Hematopoietic multipotent progenitor cell treated with erythropoietin and hydrocortisone succinate and interleukin-3 and kit ligand, for 6 days (in vitro differentiated cells): ENCODE data around the gene CNTNAP1.
A peak's percentile ranks its signal among the peaks of the same experiment; 100 is the strongest.
"Not testable (repeated sequence)": the region's sequence is repeated elsewhere in the genome, so short reads cannot be mapped to it uniquely, and the experiment has no call there.

Experiments
- DNase-seq: peaks from one replicate; pipeline ENCODE4 v3.0.0-alpha.2; 2015

CNTNAP1 gene

GRCh38 chr17:42686520-42687128 lies 4.3 kb downstream of the CNTNAP1 start:
- no peak for DNase-seq

GRCh38 chr17:42687707-42688320 lies 5.5 kb downstream of the CNTNAP1 start:
- no peak for DNase-seq

GRCh38 chr17:42690596-42690995 lies 8.3 kb downstream of the CNTNAP1 start:
- DNase-seq: no peak

- no peak for DNase-seq
These were observed 8.8 kb downstream of the CNTNAP1 start for GRCh38 chr17:42691021-42691545.

- no peak for DNase-seq
These were observed 10.2 kb downstream of the CNTNAP1 start for GRCh38 chr17:42692489-42692888.

- no peak for DNase-seq
These were observed 12.2 kb downstream of the CNTNAP1 start for GRCh38 chr17:42694524-42694923.

- no peak for DNase-seq
These were observed 13.2 kb downstream of the CNTNAP1 start for GRCh38 chr17:42695500-42695899.

- DNase-seq: no peak
These were observed 14.9 kb downstream of the CNTNAP1 start for GRCh38 chr17:42697108-42697811.

- DNase-seq: peak; percentile 88
These were observed 16.5 kb downstream of the CNTNAP1 start for GRCh38 chr17:42698736-42699414.

- DNase-seq: no peak
These were observed 17.0 kb downstream of the CNTNAP1 start for GRCh38 chr17:42699415-42699740.

- DNase-seq: no peak
These were observed 18.4 kb downstream of the CNTNAP1 start for GRCh38 chr17:42700586-42701289.

GRCh38 chr17:42702446-42702845 lies 20.1 kb downstream of the CNTNAP1 start:
- no peak for DNase-seq

- no peak for DNase-seq
These were observed 22.1 kb downstream of the CNTNAP1 start for GRCh38 chr17:42704490-42704836.

- DNase-seq: no peak
These were observed 22.6 kb downstream of the CNTNAP1 start for GRCh38 chr17:42704837-42705494.

GRCh38 chr17:42706732-42707131 lies 24.4 kb downstream of the CNTNAP1 start:
- peak; percentile 85 for DNase-seq

- no peak for DNase-seq
These were observed 26.3 kb downstream of the CNTNAP1 start for GRCh38 chr17:42708588-42708987.

GRCh38 chr17:42709561-42709960 lies 27.2 kb downstream of the CNTNAP1 start:
- DNase-seq: no peak

GRCh38 chr17:42720996-42721583 lies 38.8 kb downstream of the CNTNAP1 start:
- peak; percentile 92 for DNase-seq

GRCh38 chr17:42723636-42724035 lies 41.3 kb downstream of the CNTNAP1 start:
- DNase-seq: no peak

- DNase-seq: no peak
These were observed 42.8 kb downstream of the CNTNAP1 start for GRCh38 chr17:42725143-42725542.

GRCh38 chr17:42740699-42741098 lies 58.4 kb downstream of the CNTNAP1 start:
- no peak for DNase-seq

GRCh38 chr17:42742916-42743315 lies 60.6 kb downstream of the CNTNAP1 start:
- DNase-seq: not testable (repeated sequence)
